ENCODE results near the gene GET3. TPM values are rescaled to one million over a fixed set of nuclear protein-coding genes. Genes with fewer than 3 reads are reported as not detected.

The GET3 gene
- polyA plus RNA-seq, 2 of the 4 experiments (the other 2 are of a cell fraction) = 87.0 to 91.7 TPM

DNA sequence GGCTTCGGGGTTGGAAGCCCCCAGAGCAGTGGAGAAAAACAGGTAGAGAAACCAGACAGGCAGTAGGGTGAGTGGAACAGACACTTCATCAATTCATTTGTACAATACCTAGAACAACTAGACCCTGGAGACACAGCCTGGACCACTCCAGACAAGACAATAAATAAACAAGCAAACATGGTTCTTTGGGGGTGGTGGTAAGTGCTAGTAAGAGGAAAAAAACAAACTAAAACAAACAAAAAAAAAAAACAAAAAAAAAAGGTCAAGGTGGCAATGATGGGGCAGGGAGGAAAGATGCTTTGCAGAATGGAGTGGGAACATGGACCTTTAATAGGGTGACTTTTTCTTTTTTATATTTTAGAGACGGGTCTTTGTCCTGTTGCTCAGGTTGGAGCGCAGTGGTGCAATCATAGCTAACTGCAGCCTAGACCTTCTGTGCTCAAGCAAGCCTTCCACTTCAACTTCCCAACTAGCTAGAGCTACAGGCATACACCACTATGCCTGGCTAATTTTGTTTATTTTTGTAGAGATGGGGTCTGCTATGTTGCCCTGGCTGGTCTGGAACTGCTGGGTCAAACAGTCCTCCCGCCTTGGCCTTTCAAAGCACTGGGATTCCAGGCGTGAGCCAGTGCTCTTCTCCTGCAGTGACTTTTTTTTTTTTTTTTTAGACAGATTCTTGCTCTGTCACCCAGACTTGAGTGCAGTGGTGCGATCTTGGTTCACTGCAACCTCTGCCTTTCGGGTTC, 57.1 kb downstream of the GET3 start:
- Histone ChIP-seq H3K4me3 (peak overlapping the region; percentile 92), H3K4me1 (peaks cover 29% of the 10 kb centered on the region), H3K4me2 (peak overlapping the region; percentile 86), H3K9me3 (no peaks in the 10 kb centered on the region), H3K27ac (peak overlapping the region; percentile 96 to 99)
- ChIA-PET POLR2A (interaction anchor here (0.7 to 6.5 kb wide), 4 partner anchors 17 to 67 kb away, joined by 4 to 122 read pairs (median 18); no protein-coding TSS in a partner anchor), CTCF (interaction anchor here (0.6 to 17.4 kb wide), 9 partner anchors 11 to 118 kb away, joined by 4 to 901 read pairs (median 18); partner anchors contain the start of genes GET3, HOOK2 and RNASEH2A)
- WGBS (ENCODE audit: missing lambda C conversion rate) = 69% methylated on average over 7 of the region's 7 CpGs
- ATAC-seq (no peak), DNase-seq (ENCODE audit: low read depth in 1 of 2, low spot score in 1 of 2) (peak in 1 of 2 experiments; percentile 66), FAIRE-seq (no peak)
- TF ChIP-seq JUNB (IDR thresholded peaks at IDR 0.05) (no peak), TFCP2L1 (CRISPR knock-in tag; IDR thresholded peaks at IDR 0.05) (peak; percentile 86)

DNA sequence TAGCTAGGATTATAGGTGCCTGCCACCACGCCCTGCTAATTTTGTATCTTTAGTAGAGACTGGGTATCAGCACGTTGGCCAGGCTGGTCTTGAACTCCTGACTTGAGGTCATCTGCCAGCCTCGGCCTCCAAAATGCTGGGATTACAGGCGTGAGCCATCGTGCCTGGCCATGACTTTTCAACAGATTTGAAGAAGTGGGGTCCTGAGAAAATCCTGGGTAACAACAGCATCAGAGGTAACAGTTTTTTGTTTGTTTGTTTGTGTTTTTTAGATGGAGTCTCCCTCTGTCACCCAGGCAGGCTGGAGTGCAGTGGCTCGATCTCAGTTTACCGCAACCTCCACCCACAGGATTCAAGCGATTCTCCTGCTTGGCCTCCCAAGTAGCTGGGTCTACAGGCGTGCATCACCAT, 57.7 kb downstream of the GET3 start:
- Histone ChIP-seq H3K27ac (peak overlapping the region; percentile 96 to 99), H3K9me3 (no peaks in the 10 kb centered on the region), H3K4me1 (peaks cover 29% of the 10 kb centered on the region), H3K4me2 (peak overlapping the region; percentile 86; the same call in 2 of the 3 replicates), H3K4me3 (no peak overlapping the region)
- ATAC-seq (no peak), DNase-seq (ENCODE audit: low read depth in 1 of 2, low spot score in 1 of 2) (peak in 1 of 2 experiments; percentile 54), FAIRE-seq (no peak)
- WGBS (ENCODE audit: missing lambda C conversion rate) = 93% methylated on average over 9 of the region's 9 CpGs
- POLR2A ChIA-PET = interaction anchor here (0.7 to 6.5 kb wide), 4 partner anchors 17 to 67 kb away, joined by 3 to 122 read pairs (median 4); no protein-coding TSS in a partner anchor
- CTCF ChIA-PET = interaction anchor here (0.9 to 17.4 kb wide), 16 partner anchors 8 to 118 kb away, joined by 4 to 901 read pairs (median 15); partner anchors contain the start of genes GET3, HOOK2, MAST1 and RNASEH2A
- TF ChIP-seq NFE2L2 (conservative IDR thresholded peaks at IDR 0.05; ENCODE audit: low read length) (no peak), TP53 (CRISPR knock-in tag; IDR thresholded peaks at IDR 0.05) (no peak), RARB (CRISPR knock-in tag; IDR thresholded peaks at IDR 0.05) (no peak), MAFK (IDR thresholded peaks at IDR 0.05; ENCODE audit: partially characterized antibody) (no peak)
- TF ChIP-seq, protein P1, sequence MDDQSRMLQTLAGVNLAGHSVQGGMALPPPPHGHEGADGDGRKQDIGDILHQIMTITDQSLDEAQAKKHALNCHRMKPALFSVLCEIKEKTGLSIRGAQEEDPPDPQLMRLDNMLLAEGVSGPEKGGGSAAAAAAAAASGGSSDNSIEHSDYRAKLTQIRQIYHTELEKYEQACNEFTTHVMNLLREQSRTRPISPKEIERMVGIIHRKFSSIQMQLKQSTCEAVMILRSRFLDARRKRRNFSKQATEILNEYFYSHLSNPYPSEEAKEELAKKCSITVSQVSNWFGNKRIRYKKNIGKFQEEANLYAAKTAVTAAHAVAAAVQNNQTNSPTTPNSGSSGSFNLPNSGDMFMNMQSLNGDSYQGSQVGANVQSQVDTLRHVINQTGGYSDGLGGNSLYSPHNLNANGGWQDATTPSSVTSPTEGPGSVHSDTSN (IDR thresholded peaks at IDR 0.05) = 0 out of 2 replicates have a peak, but pooled peaks have one; percentile 8

DNA sequence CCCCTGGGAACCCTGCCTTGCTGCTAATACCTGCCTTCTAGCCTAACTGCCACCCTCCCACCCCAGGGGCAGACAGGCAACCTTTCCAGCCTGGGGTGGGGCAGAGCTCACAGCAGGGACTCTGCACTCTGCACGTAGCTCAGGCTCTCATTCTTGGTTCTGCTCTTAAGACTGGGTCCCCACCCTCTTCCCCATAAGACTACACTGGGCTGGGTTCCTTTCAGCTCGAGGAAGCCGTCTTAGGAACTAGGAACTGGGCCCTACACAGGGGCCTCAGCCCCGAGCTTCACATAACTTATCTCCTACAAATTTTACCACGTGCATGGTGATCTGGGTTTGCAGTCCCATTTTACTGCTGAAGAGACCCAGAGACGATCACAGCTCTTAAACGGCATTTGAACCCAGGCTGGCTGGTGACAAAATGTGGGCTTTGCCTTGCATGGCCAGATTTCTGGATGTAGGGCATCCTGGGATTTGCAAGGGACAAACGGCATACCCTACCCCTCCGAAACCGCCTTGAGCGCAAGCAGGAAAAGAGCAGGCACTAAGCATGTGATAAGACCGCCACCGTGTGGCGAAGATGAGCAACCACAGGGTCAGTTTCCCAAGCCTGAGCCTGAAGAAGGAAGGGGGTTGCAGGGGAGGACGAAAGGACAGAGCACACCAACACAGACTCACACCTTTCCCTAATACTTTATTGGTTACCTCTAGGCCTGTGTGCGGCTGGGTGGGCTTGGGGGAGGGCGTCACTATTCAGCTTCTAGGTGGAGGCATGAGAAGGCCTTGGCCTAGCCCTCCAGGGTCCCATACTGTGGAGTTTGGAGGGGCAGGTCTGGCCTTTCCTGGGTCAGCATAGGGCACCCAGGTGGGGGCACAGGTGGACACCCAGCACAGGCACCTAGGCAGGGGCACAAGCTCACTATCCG, 59.1 kb downstream of the GET3 start:
- FAIRE-seq (no peak), DNase-seq (ENCODE audit: low read depth in 1 of 2, low spot score in 1 of 2) (peak in 1 of 2 experiments; percentile 86), ATAC-seq (peak; percentile 27 to 34; a peak in 4 of 6 replicates)
- H3K4me2 ChIP-seq = peak overlapping the region; percentile 64
- no peak for TF ChIP-seq HEYL (CRISPR knock-in tag; IDR thresholded peaks at IDR 0.05)
- TF ChIP-seq, protein P2, sequence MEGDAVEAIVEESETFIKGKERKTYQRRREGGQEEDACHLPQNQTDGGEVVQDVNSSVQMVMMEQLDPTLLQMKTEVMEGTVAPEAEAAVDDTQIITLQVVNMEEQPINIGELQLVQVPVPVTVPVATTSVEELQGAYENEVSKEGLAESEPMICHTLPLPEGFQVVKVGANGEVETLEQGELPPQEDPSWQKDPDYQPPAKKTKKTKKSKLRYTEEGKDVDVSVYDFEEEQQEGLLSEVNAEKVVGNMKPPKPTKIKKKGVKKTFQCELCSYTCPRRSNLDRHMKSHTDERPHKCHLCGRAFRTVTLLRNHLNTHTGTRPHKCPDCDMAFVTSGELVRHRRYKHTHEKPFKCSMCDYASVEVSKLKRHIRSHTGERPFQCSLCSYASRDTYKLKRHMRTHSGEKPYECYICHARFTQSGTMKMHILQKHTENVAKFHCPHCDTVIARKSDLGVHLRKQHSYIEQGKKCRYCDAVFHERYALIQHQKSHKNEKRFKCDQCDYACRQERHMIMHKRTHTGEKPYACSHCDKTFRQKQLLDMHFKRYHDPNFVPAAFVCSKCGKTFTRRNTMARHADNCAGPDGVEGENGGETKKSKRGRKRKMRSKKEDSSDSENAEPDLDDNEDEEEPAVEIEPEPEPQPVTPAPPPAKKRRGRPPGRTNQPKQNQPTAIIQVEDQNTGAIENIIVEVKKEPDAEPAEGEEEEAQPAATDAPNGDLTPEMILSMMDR (IDR thresholded peaks at IDR 0.05) = peak; percentile 90
- peak; percentile 95 to 98 for TF ChIP-seq RAD21 (conservative IDR thresholded peaks at IDR 0.05 in 1 of 2, IDR thresholded peaks at IDR 0.05 in 1 of 2)
- TF ChIP-seq HDAC2 (IDR thresholded peaks at IDR 0.05) = no peak
- peak; percentile 93 for TF ChIP-seq SMC3 (IDR thresholded peaks at IDR 0.05)
- H3K4me1 ChIP-seq = peaks cover 21% of the 10 kb centered on the region
- no peaks in the 10 kb centered on the region for H3K9me3 ChIP-seq
- H3K27ac ChIP-seq = peak overlapping the region; percentile 69 to 84
- POLR2A ChIA-PET = interaction anchor here (0.8 to 6.5 kb wide), 3 partner anchors 19 to 30 kb away, joined by 3 to 122 read pairs (median 3); no protein-coding TSS in a partner anchor
- H3K4me3 ChIP-seq = no peak overlapping the region
- WGBS (ENCODE audit: missing lambda C conversion rate) = under 1% methylated on average over 13 of the region's 18 CpGs
- CTCF ChIA-PET = interaction anchor here (0.6 to 17.4 kb wide), 37 partner anchors 9 to 120 kb away, joined by 3 to 901 read pairs (median 5); partner anchors contain the start of genes BEST2, GET3, HOOK2 and MAST1

All from A549 (cell line).